SK-N-MC (cell line): ENCODE results near the gene CACNB2.

ENCODE experiments used
- EZH2 ChIP-seq: fragments of 200-600 bp; sonication (generic); IDR thresholded peaks from one replicate; pipeline ENCODE4 v1.6.1; 2017; ENCODE audit warnings: antibody characterized with exemption
- POLR2AphosphoS5 ChIP-seq: IDR thresholded peaks from 2 replicates; pipeline ENCODE4 v1.6.1; 2012; ENCODE audit warnings: mild to moderate bottlenecking, low read depth, low read length, borderline replicate concordance

DNA sequence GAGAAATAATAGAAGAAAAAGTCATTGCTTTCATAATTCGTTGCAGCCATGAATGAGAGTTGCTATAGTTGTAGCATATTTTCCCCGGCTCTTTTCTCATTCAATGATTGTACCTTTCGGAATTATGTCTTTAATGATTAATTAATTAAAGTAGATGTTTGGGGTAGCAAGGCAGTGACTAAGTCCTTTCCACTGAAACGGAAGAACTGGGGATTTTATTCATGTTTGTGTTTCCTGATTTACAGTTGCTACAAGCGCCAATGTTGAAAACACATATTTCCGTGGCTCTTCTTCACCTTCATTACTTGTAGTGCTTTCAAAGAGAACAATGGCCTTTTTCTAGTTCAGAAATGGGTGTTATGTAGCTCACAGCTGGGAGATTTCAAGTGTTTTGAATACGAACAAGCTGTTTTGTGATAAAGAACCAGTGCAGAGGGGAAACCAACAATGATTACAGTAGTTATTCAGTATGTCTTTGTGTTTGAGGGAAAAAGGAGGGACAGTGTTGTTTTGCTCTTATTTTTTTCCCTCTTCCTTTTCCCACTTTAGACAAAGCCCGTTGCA is 357.7 kb downstream of the CACNB2 start:
- TF ChIP-seq EZH2 (no peak), POLR2AphosphoS5 (no peak)
